ENCODE results near the gene ADGRD2.

DNA sequence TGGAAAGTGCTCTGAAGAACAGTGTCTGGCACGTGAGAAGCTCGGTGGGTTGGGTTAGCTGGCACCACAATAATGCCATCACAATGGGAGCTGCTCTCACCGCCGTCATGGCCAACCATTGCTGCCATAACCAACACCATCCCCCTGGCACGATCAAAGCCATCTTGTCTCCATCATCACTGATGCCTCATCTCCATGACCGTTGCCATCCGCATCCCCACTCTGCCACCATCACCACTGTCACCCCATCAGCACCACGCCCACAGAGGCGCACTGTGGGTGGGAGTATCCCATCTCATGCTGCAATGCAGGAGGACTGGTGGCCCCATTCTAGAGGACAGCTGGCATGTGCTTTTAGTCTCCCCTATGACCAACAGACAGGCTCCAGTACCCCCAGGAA, 33.2 kb downstream of the ADGRD2 start:
- TF ChIP-seq CTCF (IDR thresholded peaks at IDR 0.05), result no peak
- no peak for TF ChIP-seq POLR2A (IDR thresholded peaks at IDR 0.05)

Data from Peyer's patch (tissue), 4 donors.